ENCODE measurements around the gene SSMEM1.

Gene SSMEM1

DNA sequence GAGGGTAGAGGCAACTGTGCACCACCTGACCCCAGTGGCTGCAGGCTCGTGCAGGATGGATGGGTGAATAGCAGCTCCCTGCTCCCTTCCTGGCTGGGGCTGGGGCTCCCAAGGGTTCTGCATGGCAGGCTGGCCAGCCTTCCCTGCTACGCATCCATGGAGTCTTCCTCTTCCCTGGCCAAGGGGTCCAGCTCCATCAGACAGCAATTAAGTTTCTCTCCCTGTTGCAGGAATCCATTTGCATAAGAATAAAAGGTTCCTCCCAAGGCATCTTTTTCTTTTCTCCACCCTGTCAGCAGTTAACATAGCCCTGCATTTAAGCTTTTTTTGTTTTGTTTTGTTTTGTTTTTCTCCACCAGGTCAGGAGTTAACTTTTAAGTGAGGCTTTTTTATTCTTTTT lies 49.0 kb downstream of the SSMEM1 start:
- no peak for DNase-seq

- no peak for DNase-seq
These were observed 50.9 kb downstream of the SSMEM1 start for GRCh38 chr7:130258494-130259078.

- no peak for DNase-seq
These were observed 54.8 kb downstream of the SSMEM1 start for GRCh38 chr7:130262448-130262847.

GRCh38 chr7:130263130-130263529 lies 55.5 kb downstream of the SSMEM1 start:
- DNase-seq = peak; percentile 10

All from NCI-H1436 (cell line).